ENCODE results near the gene PLCB4.

DNA sequence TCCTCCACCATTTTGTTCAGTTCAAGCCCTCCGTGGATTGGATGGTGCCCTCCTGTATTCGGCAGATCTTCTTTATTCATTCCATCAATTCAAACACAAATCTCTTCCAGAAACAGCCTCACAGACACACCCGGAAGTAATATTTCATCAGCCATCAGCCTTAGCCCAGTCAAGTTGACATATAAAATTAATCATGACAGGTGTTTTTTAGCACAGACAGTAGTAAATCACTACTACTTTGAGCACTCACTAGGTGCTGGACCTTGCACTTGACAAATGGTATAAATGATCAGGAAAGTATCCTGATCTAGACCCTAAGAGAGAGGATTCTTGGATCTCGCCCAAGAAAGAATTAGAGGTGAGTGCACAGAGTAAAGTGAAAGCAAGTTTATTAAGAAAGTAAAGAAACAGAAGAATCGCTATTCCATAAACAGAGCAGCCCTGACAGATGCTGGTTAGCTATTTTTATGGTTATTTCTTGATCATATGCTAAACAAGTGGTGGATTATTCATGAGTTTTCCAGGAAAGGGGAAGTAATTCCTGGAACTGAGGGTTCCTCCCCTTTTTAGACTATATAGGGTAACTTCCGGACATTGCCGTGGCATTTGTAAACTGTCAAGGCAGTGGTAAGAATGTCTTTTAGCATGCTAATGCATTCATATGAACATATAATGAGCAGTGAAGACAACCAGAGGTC, 250.9 kb downstream of the PLCB4 start:
- TF ChIP-seq, protein P1, sequence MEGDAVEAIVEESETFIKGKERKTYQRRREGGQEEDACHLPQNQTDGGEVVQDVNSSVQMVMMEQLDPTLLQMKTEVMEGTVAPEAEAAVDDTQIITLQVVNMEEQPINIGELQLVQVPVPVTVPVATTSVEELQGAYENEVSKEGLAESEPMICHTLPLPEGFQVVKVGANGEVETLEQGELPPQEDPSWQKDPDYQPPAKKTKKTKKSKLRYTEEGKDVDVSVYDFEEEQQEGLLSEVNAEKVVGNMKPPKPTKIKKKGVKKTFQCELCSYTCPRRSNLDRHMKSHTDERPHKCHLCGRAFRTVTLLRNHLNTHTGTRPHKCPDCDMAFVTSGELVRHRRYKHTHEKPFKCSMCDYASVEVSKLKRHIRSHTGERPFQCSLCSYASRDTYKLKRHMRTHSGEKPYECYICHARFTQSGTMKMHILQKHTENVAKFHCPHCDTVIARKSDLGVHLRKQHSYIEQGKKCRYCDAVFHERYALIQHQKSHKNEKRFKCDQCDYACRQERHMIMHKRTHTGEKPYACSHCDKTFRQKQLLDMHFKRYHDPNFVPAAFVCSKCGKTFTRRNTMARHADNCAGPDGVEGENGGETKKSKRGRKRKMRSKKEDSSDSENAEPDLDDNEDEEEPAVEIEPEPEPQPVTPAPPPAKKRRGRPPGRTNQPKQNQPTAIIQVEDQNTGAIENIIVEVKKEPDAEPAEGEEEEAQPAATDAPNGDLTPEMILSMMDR (conservative IDR thresholded peaks at IDR 0.05 in 1 of 2, IDR thresholded peaks at IDR 0.05 in 1 of 2; ENCODE audit: low read depth in 1 of 2, low read length in 2 of 2), result no peak
- no peak for TF ChIP-seq EZH2 (IDR thresholded peaks at IDR 0.05; ENCODE audit: low read length, missing control alignments)

Measured in fibroblast of lung (primary cell).